ENCODE data around the gene BEND3.

The BEND3 gene

GRCh38 chr6:107083047-107083768 is 32.1 kb downstream of the BEND3 start:
- DNase-seq (ENCODE audit: low read depth): no peak

GRCh38 chr6:107082045-107082444 is 33.3 kb downstream of the BEND3 start:
- peak; percentile 36 for DNase-seq (ENCODE audit: low read depth)

- DNase-seq (ENCODE audit: low read depth): no peak
These were observed 35.3 kb downstream of the BEND3 start for GRCh38 chr6:107080036-107080435.

GRCh38 chr6:107079429-107079828 is 35.9 kb downstream of the BEND3 start:
- DNase-seq (ENCODE audit: low read depth): no peak

GRCh38 chr6:107077710-107078109 is 37.6 kb downstream of the BEND3 start:
- no peak for DNase-seq (ENCODE audit: low read depth)

GRCh38 chr6:107075951-107076381 is 39.3 kb downstream of the BEND3 start:
- DNase-seq (ENCODE audit: low read depth): peak; percentile 20

GRCh38 chr6:107070686-107071085 is 44.6 kb downstream of the BEND3 start:
- DNase-seq (ENCODE audit: low read depth): no peak

GRCh38 chr6:107069631-107070548 is 45.4 kb downstream of the BEND3 start:
- DNase-seq (ENCODE audit: low read depth): no peak

- DNase-seq (ENCODE audit: low read depth): no peak
These were observed 46.4 kb downstream of the BEND3 start for GRCh38 chr6:107068691-107069630.

- no peak for DNase-seq (ENCODE audit: low read depth)
These were observed 48.3 kb downstream of the BEND3 start for GRCh38 chr6:107066697-107067659.

GRCh38 chr6:107064579-107065065 is 50.7 kb downstream of the BEND3 start:
- peak; percentile 84 for DNase-seq (ENCODE audit: low read depth)

GRCh38 chr6:107062691-107063090 is 52.6 kb downstream of the BEND3 start:
- DNase-seq (ENCODE audit: low read depth): no peak

- peak; percentile 45 for DNase-seq (ENCODE audit: low read depth)
These were observed 53.9 kb downstream of the BEND3 start for GRCh38 chr6:107061125-107062020.

GRCh38 chr6:107060704-107061103 is 54.6 kb downstream of the BEND3 start:
- no peak for DNase-seq (ENCODE audit: low read depth)

GRCh38 chr6:107059606-107060005 is 55.7 kb downstream of the BEND3 start:
- no peak for DNase-seq (ENCODE audit: low read depth)

- DNase-seq (ENCODE audit: low read depth): no peak
These were observed 57.6 kb downstream of the BEND3 start for GRCh38 chr6:107057679-107058078.

GRCh38 chr6:107056796-107057195 is 58.5 kb downstream of the BEND3 start:
- no peak for DNase-seq (ENCODE audit: low read depth)

GRCh38 chr6:107047807-107048206 is 67.5 kb downstream of the BEND3 start:
- no peak for DNase-seq (ENCODE audit: low read depth)

GRCh38 chr6:107045826-107046675 is 69.3 kb downstream of the BEND3 start:
- peak; percentile 53 for DNase-seq (ENCODE audit: low read depth)

Measured in iris pigment epithelial cell (primary cell).